B cell (primary cell): ENCODE results near the gene MMAB. TPM values are rescaled to one million over a fixed set of nuclear protein-coding genes. Genes with fewer than 3 reads are reported as not detected.

ENCODE experiments used
- ATAC-seq: fragments of 200-7000 bp; cut with Tn5 transposase; one replicate; pipeline ENCODE4 v1.10.0; 2021; ENCODE audit warnings: low read depth, mild to moderate bottlenecking, moderate number of reproducible peaks, moderate library complexity
- CTCF ChIA-PET: fragments of 350-600 bp; sonication (Branson Sonifier 250); formaldehyde crosslinking; loops from one replicate; lab custom pipeline; 2021; ENCODE audit warnings: antibody characterized with exemption, inconsistent platforms; lab: Charles Lee
- POLR2A ChIA-PET: fragments of 350-600 bp; sonication (Branson Sonifier 250); formaldehyde crosslinking; loops from one replicate; lab custom pipeline; 2021; ENCODE audit warnings: antibody characterized with exemption; lab: Charles Lee
- DNase-seq: peaks from one replicate; pipeline ENCODE4 v3.0.0; 2013
- H2AFZ ChIP-seq: 2 replicates; pipeline ENCODE4 v1.6.1; 2012; ENCODE audit warnings: mild to moderate bottlenecking, low read depth, low read length; ENCODE audit not compliant: insufficient read depth, poor library complexity, severe bottlenecking
- H3K27ac ChIP-seq, 2 donors: 1 replicate in 1 of 2; 2 replicates in 1 of 2; pipeline ENCODE4 v1.5.1; 2012 to 2013; ENCODE audit warnings: low read length in 2 of 2, mild to moderate bottlenecking in 2 of 2, moderate library complexity in 1 of 2
- H3K27me3 ChIP-seq, 4 experiments: fragments of 200-600 bp in 1 of 4; sonication (generic) in 1 of 4; replicated peaks in 1 of 4; 1 replicate in 2 of 4; 2 replicates in 2 of 4; pipeline versions ENCODE4 v1.6.1 to v1.7.0; 2013 to 2016; ENCODE audit warnings: low read length in 3 of 4, mild to moderate bottlenecking in 2 of 4, mixed read lengths in 1 of 4, moderate library complexity in 1 of 4; ENCODE audit not compliant: insufficient read depth in 4 of 4, control insufficient read depth in 3 of 4; ENCODE audit errors: control extremely low read depth in 1 of 4
- H3K36me3 ChIP-seq, 2 experiments: replicated peaks in 1 of 2; 1 replicate in 1 of 2; 2 replicates in 1 of 2; pipeline versions ENCODE4 v1.6.1 to v1.7.1; 2013; ENCODE audit warnings: low read length in 1 of 2; ENCODE audit not compliant: insufficient read depth in 2 of 2, control insufficient read depth in 1 of 2; ENCODE audit errors: control extremely low read depth in 1 of 2, extremely low read depth in 1 of 2
- H3K4me1 ChIP-seq, 2 donors: fragments of 200-600 bp in 1 of 2; sonication (generic) in 1 of 2; 1 replicate in 1 of 2; 2 replicates in 1 of 2; pipeline versions ENCODE4 v1.5.1 to v1.6.1; 2013 to 2017; ENCODE audit warnings: low read length in 2 of 2; ENCODE audit not compliant: control insufficient read depth in 2 of 2, insufficient read depth in 2 of 2
- H3K4me2 ChIP-seq: replicated peaks from 2 replicates; pipeline ENCODE3; 2012; ENCODE audit warnings: mild to moderate bottlenecking, low read depth, low read length; ENCODE audit not compliant: poor library complexity, severe bottlenecking
- H3K4me3 ChIP-seq, 5 experiments: fragments of 200-600 bp in 1 of 5; sonication (generic) in 1 of 5; 1 replicate in 3 of 5; 2 replicates in 2 of 5; pipeline versions ENCODE4 v1.5.1 to v1.7.0; 2011 to 2016; ENCODE audit warnings: low read length in 4 of 5, mild to moderate bottlenecking in 4 of 5, low read depth in 2 of 5, control low read depth in 1 of 5, moderate library complexity in 1 of 5; ENCODE audit not compliant: insufficient read depth in 1 of 5; ENCODE audit errors: control extremely low read depth in 1 of 5, extremely low read depth in 1 of 5
- H3K79me2 ChIP-seq: fragments of 200-600 bp; sonication (generic); one replicate; pipeline ENCODE4 v1.6.0; 2016; ENCODE audit warnings: low read length; ENCODE audit not compliant: control insufficient read depth, insufficient read depth
- H3K9ac ChIP-seq: fragments of 200-600 bp; sonication (generic); 2 replicates; pipeline ENCODE4 v1.6.1; 2017; ENCODE audit warnings: mild to moderate bottlenecking, low read length, moderate library complexity
- H3K9me3 ChIP-seq, 3 donors: one replicate each; pipeline versions ENCODE4 v1.6.1 to v1.7.1; 2013; ENCODE audit warnings: low read length in 2 of 3; ENCODE audit not compliant: control insufficient read depth in 2 of 3, insufficient read depth in 1 of 3; ENCODE audit errors: control extremely low read depth in 1 of 3
- H4K20me1 ChIP-seq: 2 replicates; pipeline ENCODE4 v1.6.0; 2012; ENCODE audit warnings: mild to moderate bottlenecking, low read length; ENCODE audit not compliant: insufficient read depth, control insufficient read depth, poor library complexity, severe bottlenecking
- H3K27ac Mint-ChIP-seq: one replicate; pipeline ENCODE4 v1.8.0; 2021; ENCODE audit warnings: mixed read lengths
- H3K27me3 Mint-ChIP-seq: one replicate; pipeline ENCODE4 v1.8.0; 2021; ENCODE audit warnings: mixed read lengths
- H3K4me1 Mint-ChIP-seq: one replicate; pipeline ENCODE4 v1.8.0; 2021; ENCODE audit warnings: mixed read lengths
- H3K4me3 Mint-ChIP-seq: one replicate; pipeline ENCODE4 v1.8.0; 2021; ENCODE audit warnings: mixed read lengths
- H3K9me3 Mint-ChIP-seq: one replicate; pipeline ENCODE4 v1.8.0; 2022; ENCODE audit warnings: mixed read lengths; ENCODE audit not compliant: insufficient read depth
- EZH2 ChIP-seq: IDR thresholded peaks from 2 replicates; pipeline ENCODE4 v1.6.1; 2012; ENCODE audit warnings: borderline replicate concordance, low read depth, mild to moderate bottlenecking, moderate library complexity, low read length; ENCODE audit not compliant: insufficient read depth, poor library complexity, severe bottlenecking
- WGBS: methylation state at CpG from one replicate; pipeline ENCODE4 v1.1.5; 2013; ENCODE audit warnings: missing lambda C conversion rate; ENCODE audit not compliant: insufficient coverage; 5-methylcytosine and 5-hydroxymethylcytosine counted together
- intact Hi-C: fragments of 100-400 bp; cut with micrococcal nuclease; formaldehyde crosslinking; loops from one replicate; pipeline ENCODE4 v1.10.0; 2022
- polyA plus RNA-seq: library from polyadenylated mRNA; depleted of rRNA; stranded (reverse); fragments of >200 nt; gene quantifications from 2 replicates; pipeline ENCODE4 v1.2.3, GENCODE V29; 2012
- total RNA-seq, 2 donors: library from RNA; stranded (reverse); fragments of 120-200 nt in 1 of 2; gene quantifications; 1 replicate in 1 of 2; 2 replicates in 1 of 2; pipeline versions ENCODE4 v1.2.3 to v1.2.4, GENCODE V29; 2013 to 2022
- TF ChIP-seq, protein P1 (sequence below): fragments of 200-600 bp; IDR thresholded peaks from one replicate; pipeline ENCODE4 v1.8.0; 2022; ENCODE audit warnings: antibody characterized with exemption, mild to moderate bottlenecking

Gene MMAB
- total and polyA plus RNA-seq, 2 donors (not counting 1 experiment from before 2014, with no cell fraction given), result 15.0 to 20.5 TPM

DNA sequence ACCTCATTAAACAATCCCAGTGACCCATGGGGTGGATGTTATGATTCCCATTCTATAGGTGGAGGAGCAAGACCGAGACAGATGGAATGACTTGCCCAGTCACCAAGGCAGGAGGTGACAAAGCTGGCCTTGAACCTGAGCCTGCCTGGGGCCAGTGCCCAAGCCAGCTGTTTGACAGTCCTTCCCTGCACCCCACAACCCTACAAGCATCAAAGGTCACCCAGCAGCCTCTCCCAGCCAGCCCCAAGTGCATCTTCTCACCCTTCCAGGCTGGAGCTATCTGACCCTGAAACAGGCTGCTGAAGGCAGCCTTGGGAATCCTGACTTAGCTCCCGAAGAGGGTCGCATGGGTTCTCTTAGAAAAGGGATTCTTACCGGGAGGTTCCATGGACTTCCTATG, 20.3 kb downstream of the MMAB start:
- H3K27me3 Mint-ChIP-seq, result no peaks in the 10 kb centered on the region
- POLR2A ChIA-PET, result no interaction called here
- Histone ChIP-seq H3K4me1 (no peaks in the 10 kb centered on the region), H3K36me3 (no peaks in the 10 kb centered on the region), H3K79me2 (no peaks in the 10 kb centered on the region), H3K9ac (no peak overlapping the region), H2AFZ (no peak overlapping the region), H3K4me2 (no peak overlapping the region), H3K4me3 (no peak overlapping the region), H3K27me3 (peaks cover 0 to 14% (median 0%) of the 10 kb centered on the region in 4 experiments), H3K9me3 (no peaks in the 10 kb centered on the region), H4K20me1 (no peaks in the 10 kb centered on the region), H3K27ac (no peak overlapping the region)
- 90% methylated on average over 3 of the region's 4 CpGs for WGBS
- intact Hi-C loops, result no loop called here
- H3K27ac Mint-ChIP-seq, result no peak overlapping the region
- ATAC-seq, result no peak
- H3K4me3 Mint-ChIP-seq, result no peak overlapping the region
- no peaks in the 10 kb centered on the region for H3K4me1 Mint-ChIP-seq
- CTCF ChIA-PET, result interaction anchor here (1.2 to 1.5 kb wide), 2 partner anchors 44 to 46 kb away, joined by 3 read pairs; no protein-coding TSS in a partner anchor
- no peaks in the 10 kb centered on the region for H3K9me3 Mint-ChIP-seq
- DNase-seq, result no peak
- TF ChIP-seq EZH2, result no peak
- TF ChIP-seq, protein P1, sequence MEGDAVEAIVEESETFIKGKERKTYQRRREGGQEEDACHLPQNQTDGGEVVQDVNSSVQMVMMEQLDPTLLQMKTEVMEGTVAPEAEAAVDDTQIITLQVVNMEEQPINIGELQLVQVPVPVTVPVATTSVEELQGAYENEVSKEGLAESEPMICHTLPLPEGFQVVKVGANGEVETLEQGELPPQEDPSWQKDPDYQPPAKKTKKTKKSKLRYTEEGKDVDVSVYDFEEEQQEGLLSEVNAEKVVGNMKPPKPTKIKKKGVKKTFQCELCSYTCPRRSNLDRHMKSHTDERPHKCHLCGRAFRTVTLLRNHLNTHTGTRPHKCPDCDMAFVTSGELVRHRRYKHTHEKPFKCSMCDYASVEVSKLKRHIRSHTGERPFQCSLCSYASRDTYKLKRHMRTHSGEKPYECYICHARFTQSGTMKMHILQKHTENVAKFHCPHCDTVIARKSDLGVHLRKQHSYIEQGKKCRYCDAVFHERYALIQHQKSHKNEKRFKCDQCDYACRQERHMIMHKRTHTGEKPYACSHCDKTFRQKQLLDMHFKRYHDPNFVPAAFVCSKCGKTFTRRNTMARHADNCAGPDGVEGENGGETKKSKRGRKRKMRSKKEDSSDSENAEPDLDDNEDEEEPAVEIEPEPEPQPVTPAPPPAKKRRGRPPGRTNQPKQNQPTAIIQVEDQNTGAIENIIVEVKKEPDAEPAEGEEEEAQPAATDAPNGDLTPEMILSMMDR, result no peak

DNA sequence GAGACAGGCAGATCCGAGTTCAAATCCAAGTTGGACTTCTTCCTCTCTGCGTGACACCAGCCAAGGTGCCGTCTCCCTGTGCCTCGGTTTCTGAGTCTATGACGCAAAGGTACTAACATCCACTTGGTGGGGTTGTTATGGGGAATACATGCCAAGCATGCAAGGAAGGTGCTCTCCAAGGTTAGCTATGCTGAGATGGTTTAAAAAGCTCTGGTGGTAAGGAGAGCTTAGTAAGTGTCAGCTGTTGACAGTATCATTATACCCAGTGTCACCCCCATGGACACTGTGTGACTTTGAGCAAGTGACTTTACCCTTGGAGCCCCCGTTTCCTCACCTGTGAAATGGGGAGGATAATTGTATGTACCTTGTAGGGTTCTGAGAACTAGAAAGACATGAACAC, 22.2 kb downstream of the MMAB start:
- no peaks in the 10 kb centered on the region for H3K9me3 Mint-ChIP-seq
- intact Hi-C loops, result no loop called here
- TF ChIP-seq EZH2, result no peak
- DNase-seq (no peak), ATAC-seq (no peak)
- WGBS, result 90% methylated on average over 6 of the region's 6 CpGs
- no peaks in the 10 kb centered on the region for H3K79me2 ChIP-seq
- peaks cover 0 to 14% (median 0%) of the 10 kb centered on the region in 4 experiments for H3K27me3 ChIP-seq
- no peak overlapping the region for H3K4me2 ChIP-seq
- no peaks in the 10 kb centered on the region for H3K9me3 ChIP-seq
- no peak overlapping the region for H2AFZ ChIP-seq
- CTCF ChIA-PET, result interaction anchor here (0.8 kb wide), 1 partner anchor 30 kb away, joined by 3 read pairs; no protein-coding TSS in a partner anchor
- H3K4me3 ChIP-seq, result no peak overlapping the region
- H3K36me3 ChIP-seq, result no peaks in the 10 kb centered on the region
- no peak overlapping the region for H3K9ac ChIP-seq
- H3K27me3 Mint-ChIP-seq, result peaks cover 9% of the 10 kb centered on the region
- H3K27ac Mint-ChIP-seq, result no peak overlapping the region
- H3K4me1 ChIP-seq, result no peaks in the 10 kb centered on the region
- H3K4me1 Mint-ChIP-seq, result no peaks in the 10 kb centered on the region
- H3K4me3 Mint-ChIP-seq, result no peak overlapping the region
- no peak overlapping the region for H3K27ac ChIP-seq
- no peaks in the 10 kb centered on the region for H4K20me1 ChIP-seq
- POLR2A ChIA-PET, result no interaction called here
